Skeletal muscle tissue (tissue), 5 donors: ENCODE measurements around the gene HS6ST2. TPM values are rescaled to one million over a fixed set of nuclear protein-coding genes. Genes with fewer than 3 reads are reported as not detected.

Experiments used
- H3K27ac ChIP-seq: one replicate; pipeline ENCODE4 v1.7.0; 2013; ENCODE audit warnings: mild to moderate bottlenecking, low read depth, low read length, inconsistent platforms
- H3K27me3 ChIP-seq, 3 donors: one replicate each; pipeline ENCODE4 v1.7.0; 2013; ENCODE audit warnings: low read length in 3 of 3; ENCODE audit not compliant: control insufficient read depth in 3 of 3, insufficient read depth in 3 of 3
- H3K36me3 ChIP-seq, 3 donors: one replicate each; pipeline ENCODE4 v1.7.0; 2013; ENCODE audit warnings: low read length in 3 of 3; ENCODE audit not compliant: control insufficient read depth in 3 of 3, insufficient read depth in 3 of 3
- H3K4me1 ChIP-seq, 3 donors: one replicate each; pipeline ENCODE4 v1.7.0; 2013; ENCODE audit warnings: low read length in 3 of 3, mild to moderate bottlenecking in 3 of 3; ENCODE audit not compliant: control insufficient read depth in 3 of 3, insufficient read depth in 3 of 3
- H3K4me3 ChIP-seq, 3 donors: one replicate each; pipeline ENCODE4 v1.7.0; 2013; ENCODE audit warnings: low read length in 3 of 3
- H3K9ac ChIP-seq, 3 donors: one replicate each; pipeline ENCODE4 v1.7.0; 2013; ENCODE audit warnings: low read length in 3 of 3, mild to moderate bottlenecking in 3 of 3, moderate library complexity in 2 of 3, low read depth in 1 of 3
- H3K9me3 ChIP-seq, 3 donors: one replicate each; pipeline ENCODE4 v1.7.0; 2013; ENCODE audit warnings: low read length in 3 of 3; ENCODE audit not compliant: control insufficient read depth in 3 of 3
- small RNA-seq: library from RNA; depleted of rRNA; stranded (forward); fragments of <200 nt; gene quantifications from one replicate; pipeline ENCODE3, GENCODE V24; 2014
- total RNA-seq: library from RNA; depleted of rRNA; stranded (reverse); fragments of >200 nt; gene quantifications from one replicate; pipeline ENCODE4 v1.2.3, GENCODE V29; 2014
- donor health status: Osteomylitis.

HS6ST2 gene
- total RNA-seq, 1 donor from 2014 or later = 19.8 TPM

DNA sequence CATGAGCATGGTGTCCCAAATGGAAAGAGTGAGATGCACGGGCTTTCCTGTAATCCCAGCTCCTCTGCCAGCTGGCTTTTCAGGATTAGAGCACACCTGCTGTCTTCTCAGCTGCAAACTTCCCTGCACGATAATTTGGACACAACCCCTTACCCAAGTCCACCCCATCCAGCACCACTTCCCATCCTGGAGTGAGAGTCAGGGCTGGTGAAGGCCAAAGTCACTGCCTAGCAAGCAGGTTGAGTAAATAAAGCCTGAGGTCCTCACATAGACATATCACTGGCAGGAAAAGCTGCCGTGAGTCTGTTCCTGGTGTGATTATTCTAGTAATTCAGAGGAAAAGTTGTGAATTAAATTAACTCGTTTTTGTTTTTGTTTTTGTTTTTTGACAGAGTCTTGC is 355.7 kb downstream of the HS6ST2 start:
- no peaks in the 10 kb centered on the region for H3K36me3 ChIP-seq
- peaks cover 0 to 8% (median 0%) of the 10 kb centered on the region in 3 donors for H3K27me3 ChIP-seq

GRCh38 chrX:132594999-132595398 is 363.4 kb downstream of the HS6ST2 start:
- no peaks in the 10 kb centered on the region for H3K9me3 ChIP-seq
- no peak overlapping the region for H3K9ac ChIP-seq
- H3K27ac ChIP-seq = no peak overlapping the region
- no peaks in the 10 kb centered on the region for H3K4me1 ChIP-seq
- no peaks in the 10 kb centered on the region for H3K36me3 ChIP-seq
- H3K27me3 ChIP-seq = no peaks in the 10 kb centered on the region
- no peak overlapping the region for H3K4me3 ChIP-seq

More for the DNA sequence above, 355.7 kb downstream of the HS6ST2 start:
- Histone ChIP-seq H3K4me1 (no peaks in the 10 kb centered on the region), H3K27ac (no peak overlapping the region), H3K9ac (no peak overlapping the region), H3K9me3 (no peaks in the 10 kb centered on the region), H3K4me3 (no peak overlapping the region)

DNA sequence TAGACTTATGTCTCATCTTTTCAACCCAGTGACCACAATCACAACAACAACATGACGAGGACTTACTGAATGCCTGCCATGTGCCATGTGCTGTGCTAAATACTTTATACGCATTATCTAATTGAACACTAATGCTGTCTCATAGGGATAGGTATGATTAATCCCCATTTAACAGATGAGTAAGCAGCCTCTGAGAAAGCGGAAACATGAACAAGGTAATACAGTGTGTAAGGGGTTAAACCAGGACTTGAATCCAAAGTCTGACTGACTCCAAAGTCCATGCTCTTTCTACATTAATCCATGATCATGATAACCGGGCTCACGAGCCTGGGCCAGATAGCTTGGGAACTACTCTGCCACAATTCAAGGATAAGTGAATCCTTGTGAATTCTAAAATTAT is 364.3 kb downstream of the HS6ST2 start:
- Histone ChIP-seq H3K9me3 (no peaks in the 10 kb centered on the region), H3K36me3 (no peaks in the 10 kb centered on the region), H3K4me3 (no peak overlapping the region), H3K4me1 (no peaks in the 10 kb centered on the region), H3K27ac (no peak overlapping the region), H3K27me3 (no peaks in the 10 kb centered on the region), H3K9ac (no peak overlapping the region)

DNA sequence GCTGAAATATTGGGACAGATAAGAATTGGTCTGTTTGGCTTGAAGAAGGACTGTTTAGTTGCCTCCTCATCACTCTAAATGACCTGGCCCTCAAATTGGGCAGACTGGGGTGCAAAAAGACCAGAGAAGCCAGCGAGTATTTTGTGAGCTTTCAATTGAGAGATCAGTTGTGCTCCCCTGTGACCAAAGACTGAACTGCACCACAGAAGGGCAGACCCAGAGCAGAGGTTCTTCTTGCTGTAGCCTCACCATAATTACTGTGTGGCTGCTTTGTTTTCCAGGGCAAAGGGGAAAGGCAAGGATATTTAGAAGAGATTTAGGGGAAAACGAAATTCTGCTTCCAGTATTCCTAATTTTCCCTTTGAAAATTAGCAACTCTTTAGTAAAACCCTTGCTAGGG is 365.5 kb downstream of the HS6ST2 start:
- Histone ChIP-seq H3K27ac (no peak overlapping the region), H3K9ac (no peak overlapping the region), H3K4me3 (no peak overlapping the region), H3K4me1 (no peaks in the 10 kb centered on the region), H3K9me3 (no peaks in the 10 kb centered on the region), H3K27me3 (no peaks in the 10 kb centered on the region), H3K36me3 (no peaks in the 10 kb centered on the region)

- H3K9ac ChIP-seq = no peak overlapping the region
- no peaks in the 10 kb centered on the region for H3K36me3 ChIP-seq
- H3K27ac ChIP-seq = no peak overlapping the region
- no peaks in the 10 kb centered on the region for H3K9me3 ChIP-seq
- H3K27me3 ChIP-seq = no peaks in the 10 kb centered on the region
- no peak overlapping the region for H3K4me3 ChIP-seq
- H3K4me1 ChIP-seq = no peaks in the 10 kb centered on the region
Measured at GRCh38 chrX:132591719-132592275, 366.6 kb downstream of the HS6ST2 start.

- Histone ChIP-seq H3K36me3 (no peaks in the 10 kb centered on the region), H3K9me3 (no peaks in the 10 kb centered on the region), H3K4me3 (no peak overlapping the region), H3K27me3 (no peaks in the 10 kb centered on the region), H3K9ac (no peak overlapping the region), H3K4me1 (no peaks in the 10 kb centered on the region), H3K27ac (no peak overlapping the region)
Measured at GRCh38 chrX:132590350-132591026, 367.9 kb downstream of the HS6ST2 start.

DNA sequence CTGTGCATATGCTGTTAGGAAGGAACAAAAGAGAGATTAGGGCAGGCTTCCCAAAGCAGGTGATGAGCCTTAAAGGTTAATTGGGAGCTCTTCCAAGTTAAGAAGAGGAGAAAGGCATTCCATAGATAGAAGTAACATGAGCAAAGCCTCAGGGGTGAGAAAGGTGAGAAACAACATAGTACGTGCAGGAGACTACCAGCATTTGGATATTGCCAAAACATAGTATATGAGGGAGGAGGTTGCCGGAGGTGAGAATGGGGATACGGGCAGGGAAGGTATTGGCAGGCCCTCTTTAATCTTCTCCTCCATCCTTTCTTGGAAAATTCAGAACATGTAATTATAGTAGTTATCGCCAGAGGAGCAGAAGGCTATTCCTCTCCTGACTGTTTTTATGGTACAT is 373.5 kb downstream of the HS6ST2 start:
- no peak overlapping the region for H3K9ac ChIP-seq
- H3K4me3 ChIP-seq = no peak overlapping the region
- no peaks in the 10 kb centered on the region for H3K9me3 ChIP-seq
- no peaks in the 10 kb centered on the region for H3K36me3 ChIP-seq
- peaks cover 0 to 4% (median 0%) of the 10 kb centered on the region in 3 donors for H3K27me3 ChIP-seq
- no peak overlapping the region for H3K27ac ChIP-seq
- H3K4me1 ChIP-seq = no peaks in the 10 kb centered on the region

DNA sequence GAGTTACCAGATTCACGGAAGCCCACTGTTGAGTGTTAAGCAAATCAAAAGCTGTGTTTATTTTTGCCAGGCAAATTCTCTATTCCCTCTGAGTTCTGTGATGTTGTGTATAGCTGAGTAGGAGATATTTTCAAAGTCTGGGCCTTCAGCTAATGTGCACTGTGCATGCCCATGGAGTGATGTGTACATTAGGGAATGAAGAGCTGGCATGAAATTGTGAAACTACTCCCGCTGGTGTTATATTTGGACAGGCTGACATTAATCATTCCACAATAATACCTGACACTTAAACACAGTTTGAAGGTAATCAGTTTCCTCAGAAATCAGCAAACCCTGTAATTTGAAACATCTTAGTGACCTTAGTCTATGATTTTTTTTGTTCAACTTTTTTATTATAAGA is 381.5 kb downstream of the HS6ST2 start:
- H3K4me1 ChIP-seq = no peaks in the 10 kb centered on the region
- no peak overlapping the region for H3K4me3 ChIP-seq

More for the DNA sequence above, 381.5 kb downstream of the HS6ST2 start:
- no peak overlapping the region for H3K27ac ChIP-seq
- no peak overlapping the region for H3K9ac ChIP-seq
- no peaks in the 10 kb centered on the region for H3K36me3 ChIP-seq
- H3K27me3 ChIP-seq = peaks cover 0 to 2% (median 0%) of the 10 kb centered on the region in 3 donors
- no peaks in the 10 kb centered on the region for H3K9me3 ChIP-seq

Small RNA genes within 50 kb of the gene (small RNA-seq; reads per million reads assigned to genes)
- gene RNU6-98P (not detected), gene Z82205.1 (not detected)

Other genes starting within 250 kb of the HS6ST2 start
- gene USP26, start 138.5 kb upstream of the HS6ST2 start, total RNA-seq = not detected